ENCODE data around the gene GRK4. TPM values are rescaled to one million over a fixed set of nuclear protein-coding genes. Genes with fewer than 3 reads are reported as not detected.

Gene GRK4
- total RNA-seq, 4 donors from 2014 or later, result 5.1 to 6.5 (median 6.1) TPM

DNA sequence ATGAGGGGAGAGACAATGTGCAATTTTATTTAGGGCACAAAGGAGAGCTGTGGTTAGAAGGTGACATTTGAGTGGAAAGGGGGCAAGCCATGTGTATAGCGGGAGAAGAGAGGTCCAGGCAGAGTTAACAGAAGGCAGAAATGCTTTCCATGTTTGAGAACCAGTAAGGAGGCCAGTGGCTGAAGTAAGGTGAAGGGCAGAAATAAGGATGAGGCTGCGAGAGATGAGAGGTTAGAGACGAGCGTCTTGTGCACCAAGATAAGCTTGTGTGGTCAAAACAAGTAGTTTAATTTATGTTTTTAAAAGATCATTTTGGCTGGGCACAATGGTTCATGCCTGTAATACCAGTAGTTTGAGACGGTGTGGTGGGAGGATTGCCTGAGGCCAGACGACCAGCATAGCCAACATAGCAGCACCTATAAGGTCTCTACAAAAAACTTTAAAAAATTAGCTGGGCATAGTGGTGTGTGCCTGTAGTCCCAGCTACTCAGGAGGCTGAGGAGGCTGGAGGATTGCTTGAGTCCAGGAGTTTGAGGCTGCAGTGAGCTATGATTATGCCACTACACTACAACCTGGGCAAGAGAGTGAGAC lies 119.6 kb downstream of the GRK4 start:
- ATAC-seq (ENCODE audit: low FRiP score), result no peak
- TF ChIP-seq CTCF (IDR thresholded peaks at IDR 0.05), result no peak

DNA sequence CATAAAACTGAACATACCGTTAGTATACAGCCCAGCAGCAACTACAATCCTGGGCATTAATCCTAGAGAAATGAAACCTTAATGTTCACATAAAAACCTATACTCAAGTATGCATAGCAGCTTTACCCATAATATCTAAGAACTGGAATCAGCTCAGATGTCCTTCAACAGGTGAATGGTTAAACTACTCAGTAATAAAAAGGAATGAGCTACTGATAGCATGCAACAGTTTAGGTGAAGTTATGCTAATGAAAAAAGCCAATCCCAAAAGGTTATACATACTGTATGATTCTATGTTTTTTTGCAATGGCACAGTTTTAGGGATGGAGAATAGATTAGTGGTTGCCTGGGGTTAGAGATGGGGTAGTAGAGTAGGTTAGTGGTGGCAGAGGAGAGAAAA lies 120.4 kb downstream of the GRK4 start:
- no peak for DNase-seq (ENCODE audit: low spot score)
- ATAC-seq (ENCODE audit: low FRiP score), result no peak
- no peak for TF ChIP-seq CTCF (IDR thresholded peaks at IDR 0.05)

More for the DNA sequence above, 119.6 kb downstream of the GRK4 start:
- DNase-seq (ENCODE audit: low spot score), result no peak

- DNase-seq (ENCODE audit: low spot score) (no peak), ATAC-seq (ENCODE audit: low FRiP score) (no peak)
- TF ChIP-seq CTCF (IDR thresholded peaks at IDR 0.05), result no peak
Observed at GRCh38 chr4:3085948-3086670, 122.7 kb downstream of the GRK4 start.

- ATAC-seq (ENCODE audit: low FRiP score), result no peak
- no peak for TF ChIP-seq CTCF (IDR thresholded peaks at IDR 0.05)
- no peak for DNase-seq (ENCODE audit: low spot score)
Observed at GRCh38 chr4:3087115-3087797, 123.9 kb downstream of the GRK4 start.

Small RNAs within 50 kb of the gene (small RNA-seq; reads per million reads assigned to genes)
- not detected for gene RF02134
- not detected for gene RF02135
- not detected for gene RNU6-204P

Other genes with a start within 250 kb of the GRK4 start
- gene TNIP2, start 207.2 kb upstream of the GRK4 start, total RNA-seq, result 100 to 1,000 TPM in 1 of 4 donors, 10 to 100 TPM in 3; 50.1 to 108 (median 75.4) TPM
- 100 to 1,000 TPM in 1 of 4 donors, 10 to 100 TPM in 3; 26.2 to 109 (median 66.0) TPM for gene SH3BP2, start 170.5 kb upstream of the GRK4 start, total RNA-seq
- 100 to 1,000 TPM; 155 to 269 (median 177) TPM for gene ADD1, start 119.7 kb upstream of the GRK4 start, total RNA-seq
- gene NOP14, start 165 bp upstream of the GRK4 start, total RNA-seq, result 10 to 100 TPM; 20.3 to 47.6 (median 24.8) TPM
- gene HTT-AS, start 111.0 kb downstream of the GRK4 start, total RNA-seq, result not detected
- gene HTT, start 111.1 kb downstream of the GRK4 start, total RNA-seq, result 10 to 100 TPM; 37.6 to 78.7 (median 56.3) TPM

All from omental fat pad (tissue), 4 donors.